Measurements from ENCODE around the gene STXBP4.

GRCh38 chr17:55159251-55159650 is 190.7 kb downstream of the STXBP4 start:
- TF ChIP-seq CTCF (conservative IDR thresholded peaks at IDR 0.05; ENCODE audit: low read depth in 2 of 2) (no peak), EZH2 (IDR thresholded peaks at IDR 0.05; ENCODE audit: low read depth, unreplicated experiment) (no peak), CREB1 (CRISPR knock-in tag; IDR thresholded peaks at IDR 0.05; ENCODE audit: low read depth) (no peak), REST (IDR thresholded peaks at IDR 0.05; ENCODE audit: unreplicated experiment) (no peak), EZH2phosphoT487 (IDR thresholded peaks at IDR 0.05; ENCODE audit: unreplicated experiment) (no peak), JUNB (IDR thresholded peaks at IDR 0.05; ENCODE audit: unreplicated experiment) (no peak), POLR2AphosphoS5 (IDR thresholded peaks at IDR 0.05; ENCODE audit: low read depth) (no peak), ETS1 (IDR thresholded peaks at IDR 0.05) (no peak), ZNF114 (CRISPR knock-in tag; IDR thresholded peaks at IDR 0.05) (no peak), NANOG (IDR thresholded peaks at IDR 0.05; ENCODE audit: borderline replicate concordance) (no peak), STAT1 (IDR thresholded peaks at IDR 0.05; ENCODE audit: unreplicated experiment) (no peak), ZNF331 (CRISPR knock-in tag; IDR thresholded peaks at IDR 0.05; ENCODE audit: low read depth) (no peak)
